Stimulated activated CD8-positive, alpha-beta memory T cell treated with anti-CD3 and anti-CD28 coated beads, Interleukin-7, amount 100 ng/mL, for 4 hours (primary cell): ENCODE results near the gene EVA1C.
"Not testable (repeated sequence)": the region's sequence is repeated elsewhere in the genome, so short reads cannot be mapped to it uniquely, and the experiment has no call there.

Experiments
- DNase-seq, 2 donors: peaks; one replicate each; pipeline ENCODE4 v3.0.0-alpha.2; 2020; ENCODE audit warnings: low read depth in 2 of 2

EVA1C gene

GRCh38 chr21:32424674-32425073 is 12.2 kb downstream of the EVA1C start:
- no peak for DNase-seq

GRCh38 chr21:32425628-32426027 is 13.1 kb downstream of the EVA1C start:
- no peak for DNase-seq

GRCh38 chr21:32426066-32426465 is 13.6 kb downstream of the EVA1C start:
- no peak for DNase-seq

- DNase-seq: no peak
Measured at GRCh38 chr21:32426592-32427051, 14.1 kb downstream of the EVA1C start.

DNA sequence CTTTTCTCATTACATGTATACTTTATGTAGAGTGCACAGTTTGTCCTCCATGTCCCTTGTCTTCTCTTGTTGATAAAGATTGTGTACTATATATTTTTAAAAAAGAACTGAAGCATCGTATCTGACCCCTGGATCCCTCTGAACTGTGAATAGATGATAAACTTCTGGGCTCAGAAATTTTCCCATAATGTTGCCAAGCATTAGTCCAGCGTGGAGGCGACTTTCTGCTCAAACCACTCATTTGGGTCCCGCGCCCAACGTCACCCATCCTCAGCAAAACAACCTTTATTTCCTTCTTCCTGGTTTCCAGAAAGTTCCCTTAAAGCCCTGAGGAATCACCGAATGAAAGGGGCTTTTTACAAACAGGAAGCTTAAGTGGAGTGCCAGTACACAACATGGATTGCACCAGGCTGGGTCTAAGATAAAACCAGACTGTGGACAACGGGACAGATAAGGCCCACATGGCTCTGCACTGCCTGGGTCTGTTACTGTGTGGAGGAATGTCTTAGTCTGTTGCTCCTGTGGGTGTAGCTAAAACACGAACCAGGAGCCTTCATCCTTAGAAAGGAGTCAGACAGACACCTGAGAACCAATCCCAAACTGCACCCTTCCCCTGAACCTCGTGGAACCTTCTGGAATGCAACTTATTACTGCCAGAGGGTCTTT is 15.6 kb downstream of the EVA1C start:
- DNase-seq: no peak

GRCh38 chr21:32432982-32433660 is 20.6 kb downstream of the EVA1C start:
- DNase-seq: not testable (repeated sequence)

DNA sequence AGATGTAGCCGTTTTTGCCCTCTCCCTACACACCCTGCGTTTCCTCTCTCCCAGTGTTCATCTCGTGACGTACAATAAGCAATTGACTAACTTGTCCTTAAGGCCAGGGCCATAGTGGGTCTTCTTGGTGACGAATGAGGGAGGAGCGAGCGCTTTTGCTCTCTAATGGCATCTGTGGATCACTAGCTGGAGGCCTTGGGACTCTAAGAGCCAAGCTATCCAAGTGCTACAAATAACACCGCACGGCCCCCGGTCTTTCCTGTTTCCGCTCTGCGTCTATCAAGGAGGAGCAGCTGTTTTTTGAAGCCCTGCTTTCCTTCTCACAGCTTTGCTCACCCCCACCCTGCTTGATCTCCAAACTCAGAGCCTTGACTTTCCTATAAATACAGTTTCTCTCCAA is 25.2 kb downstream of the EVA1C start:
- DNase-seq: no peak

DNA sequence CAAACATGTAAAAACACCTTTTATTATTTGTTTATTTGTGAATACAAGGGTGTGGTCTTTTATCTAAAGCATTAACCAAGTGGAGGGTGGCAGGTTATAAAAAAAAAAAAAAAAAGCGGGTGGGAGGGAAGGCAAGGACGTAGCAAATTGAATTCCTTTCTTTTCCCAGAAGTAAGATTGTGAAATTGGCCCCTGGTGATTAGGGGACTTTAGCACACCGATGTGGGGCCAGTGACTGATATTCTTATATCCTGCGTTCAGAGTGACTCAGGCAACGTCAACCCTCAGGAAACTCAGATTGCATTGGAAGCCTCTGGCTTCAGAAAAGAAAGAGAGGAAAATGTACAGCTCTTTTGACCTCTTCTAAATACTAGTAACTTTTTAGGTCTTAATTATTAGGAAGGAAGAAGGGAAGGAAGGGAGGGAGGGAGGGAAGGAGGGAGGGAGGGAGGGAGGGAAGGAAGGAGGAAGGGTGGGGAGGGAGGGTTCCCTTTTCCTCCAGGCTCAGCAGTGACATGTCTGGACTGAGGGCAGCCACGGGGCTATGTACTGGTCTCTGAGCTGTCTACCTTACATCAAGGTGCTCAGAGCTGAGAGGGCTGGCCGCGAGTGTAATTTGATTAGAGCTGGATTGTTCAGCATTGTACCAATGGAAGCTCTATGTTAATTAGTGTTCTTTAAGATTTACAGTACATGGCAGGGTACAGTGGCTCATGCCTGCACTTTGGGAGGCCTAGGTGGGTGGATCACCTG is 30.2 kb downstream of the EVA1C start:
- no peak for DNase-seq

- DNase-seq: no peak
Measured at GRCh38 chr21:32445101-32445500, 32.6 kb downstream of the EVA1C start.

- not testable (repeated sequence) for DNase-seq
Measured at GRCh38 chr21:32446440-32446839, 33.9 kb downstream of the EVA1C start.

DNA sequence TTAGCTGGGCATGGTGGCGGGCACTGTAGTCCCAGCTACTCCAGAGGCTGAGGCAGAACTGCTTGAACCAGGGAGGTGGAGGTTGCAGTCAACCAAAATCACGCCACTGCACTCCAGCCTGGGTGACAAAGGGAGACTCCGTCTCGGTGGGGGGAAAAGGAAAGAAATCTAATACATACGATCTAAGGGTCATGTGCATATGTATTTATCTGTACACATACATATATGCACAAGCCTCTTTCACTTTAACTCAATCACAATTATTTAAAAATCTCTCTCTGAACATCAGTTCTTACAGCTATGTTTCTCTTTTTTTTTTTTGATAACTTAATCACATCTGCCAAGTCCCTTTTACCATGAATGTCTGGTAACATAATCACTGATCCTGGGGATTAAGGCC is 34.7 kb downstream of the EVA1C start:
- DNase-seq: no peak

- DNase-seq: no peak
Measured at GRCh38 chr21:32448803-32449594, 36.5 kb downstream of the EVA1C start.

DNA sequence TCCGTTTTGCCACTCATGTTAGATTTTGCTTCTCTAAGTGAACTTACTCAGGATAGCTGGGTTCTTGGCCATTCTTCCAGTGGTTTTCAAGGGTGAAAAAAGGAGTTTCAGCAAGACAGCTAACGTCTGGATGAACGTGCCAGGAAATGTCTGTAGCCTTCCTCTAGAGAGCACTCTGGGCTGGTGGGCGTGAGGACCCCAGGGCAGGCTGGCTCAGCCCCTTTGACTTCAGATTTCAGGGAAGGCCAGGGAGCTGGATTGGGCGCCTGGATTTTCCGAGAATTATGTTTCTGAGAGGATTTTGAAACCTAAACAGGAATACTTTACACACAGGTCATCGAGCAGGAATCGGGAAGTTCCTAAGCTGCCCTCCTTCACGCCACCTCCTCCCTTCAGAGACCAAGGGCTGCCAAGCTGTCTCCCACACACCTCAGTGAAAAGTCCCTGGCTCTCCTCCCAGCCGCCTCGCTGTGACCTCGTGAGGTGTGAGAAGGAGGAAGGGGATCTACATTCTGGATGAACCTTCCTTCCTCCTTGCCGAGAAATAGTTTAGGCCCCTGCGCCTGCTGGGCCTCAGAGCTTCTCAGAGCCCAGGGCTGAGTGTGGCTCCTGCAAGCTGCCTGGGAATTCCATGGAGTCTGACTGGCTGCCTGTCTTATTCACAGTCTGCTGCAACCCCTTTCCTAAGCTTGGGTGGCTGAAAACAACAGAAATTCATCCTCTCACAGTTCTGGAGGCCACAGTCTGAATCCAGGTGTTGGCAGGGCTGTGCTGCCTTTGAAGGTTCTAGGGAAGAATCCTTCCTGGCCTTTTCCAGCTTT is 38.6 kb downstream of the EVA1C start:
- not testable (repeated sequence) for DNase-seq

DNA sequence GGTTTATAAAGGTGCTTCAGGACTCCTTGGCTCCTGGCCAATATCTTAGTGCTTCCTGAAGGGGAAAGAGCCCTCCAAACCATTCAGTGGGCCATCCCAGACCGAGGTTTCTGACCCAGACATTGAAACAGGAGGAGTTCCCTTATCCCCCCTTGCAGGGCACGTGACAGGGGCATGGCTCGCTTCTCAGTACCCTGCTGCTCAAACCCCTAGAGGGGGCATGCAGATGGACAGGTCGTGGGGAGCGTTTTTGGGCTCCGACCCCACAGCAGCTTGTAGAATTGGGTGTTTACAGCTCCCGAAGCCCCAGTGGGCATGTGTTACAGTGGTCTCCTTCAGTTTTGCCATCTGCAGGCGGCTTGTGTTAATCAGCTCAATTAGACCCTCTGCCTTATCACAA is 39.7 kb downstream of the EVA1C start:
- DNase-seq: not testable (repeated sequence)

DNA sequence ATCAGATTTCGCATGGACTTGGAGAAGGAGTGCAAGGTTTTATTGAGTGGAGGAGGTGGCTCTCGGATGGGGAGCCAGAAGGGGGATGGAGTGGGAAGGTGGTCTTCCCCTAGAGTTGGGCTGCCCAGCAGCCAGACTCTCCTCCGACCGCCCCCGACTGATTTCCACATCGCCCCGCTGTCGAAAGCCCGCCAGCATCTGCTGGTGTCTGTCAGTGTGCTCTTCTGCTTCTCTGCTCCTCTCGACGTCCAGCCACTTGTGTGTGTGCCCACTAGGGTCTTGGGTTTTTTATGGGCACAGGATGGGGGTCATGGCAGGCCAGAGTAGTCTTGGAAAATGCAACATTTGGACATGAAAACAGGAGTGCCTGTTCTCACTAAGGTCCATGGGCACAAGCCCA is 40.1 kb downstream of the EVA1C start:
- no peak for DNase-seq

- no peak for DNase-seq
Measured at GRCh38 chr21:32455548-32455947, 43.0 kb downstream of the EVA1C start.

DNA sequence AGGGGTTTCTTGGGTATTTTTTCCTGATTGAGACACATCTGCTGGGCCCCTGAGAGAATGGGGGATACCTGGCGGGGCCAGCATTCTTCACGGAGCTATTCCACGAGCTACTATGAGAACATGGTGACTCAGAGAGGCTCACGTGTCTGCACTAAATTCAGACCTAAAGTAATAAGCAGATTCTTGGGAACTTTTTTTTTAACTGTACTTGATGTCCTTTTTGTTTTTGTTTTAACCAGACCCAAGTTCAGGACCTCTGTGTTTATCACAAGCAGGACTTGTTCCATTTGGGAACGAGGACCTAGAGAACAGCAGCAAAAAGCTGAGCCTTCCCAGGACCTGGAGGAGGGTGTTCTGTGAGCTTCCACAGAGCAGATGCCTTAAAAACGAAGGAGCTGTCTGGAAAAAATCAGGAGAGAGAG is 44.0 kb downstream of the EVA1C start:
- DNase-seq: no peak

GRCh38 chr21:32457360-32457840 is 44.9 kb downstream of the EVA1C start:
- no peak for DNase-seq

DNA sequence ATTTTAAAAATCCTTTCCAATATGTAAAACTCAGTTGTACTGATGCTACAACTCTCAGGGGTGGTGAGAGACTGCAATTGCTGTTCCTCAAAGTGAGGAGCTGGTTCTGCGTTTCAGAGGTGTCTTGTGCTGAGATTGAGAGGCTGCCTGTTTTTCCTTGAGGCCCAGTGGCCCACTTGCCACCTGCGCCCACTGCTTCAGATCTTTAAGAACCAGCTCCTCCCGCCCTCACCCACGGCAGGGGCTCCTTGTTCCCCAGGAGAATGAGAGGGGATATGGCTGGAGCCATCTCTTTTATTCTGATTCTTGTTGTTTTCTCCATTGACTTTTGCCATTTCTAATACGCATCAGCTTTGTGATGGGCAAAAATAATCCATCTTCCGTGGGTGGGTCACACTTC is 45.5 kb downstream of the EVA1C start:
- no peak for DNase-seq

GRCh38 chr21:32459972-32460371 is 47.5 kb downstream of the EVA1C start:
- no peak for DNase-seq

GRCh38 chr21:32461503-32461902 is 49.0 kb downstream of the EVA1C start:
- no peak for DNase-seq
